ENCODE measurements around the gene DDX20.

DNA sequence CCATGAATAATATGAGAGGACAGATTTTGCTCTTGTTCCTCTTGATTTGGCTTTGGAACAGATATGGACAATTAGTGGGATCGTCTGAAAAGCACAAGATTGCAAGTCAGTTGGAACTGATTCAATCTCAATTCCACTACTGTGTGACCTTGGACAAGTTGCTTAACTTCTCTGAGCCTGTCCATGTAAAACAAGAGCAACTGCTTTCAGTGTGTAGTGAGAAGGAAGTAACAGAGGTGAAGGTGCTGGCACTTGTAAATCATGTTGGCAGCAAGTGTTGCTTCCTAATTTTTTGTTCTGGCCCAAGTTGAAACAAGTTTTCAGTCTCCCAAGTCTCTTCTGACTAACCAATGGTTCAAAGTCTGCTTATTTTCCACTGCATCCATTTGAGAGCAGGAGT lies 31.8 kb upstream of the DDX20 start:
- TF ChIP-seq POLR2A (IDR thresholded peaks at IDR 0.05; ENCODE audit: low read depth, low read length), result no peak
- no peak for TF ChIP-seq SPI1 (IDR thresholded peaks at IDR 0.05; ENCODE audit: low read depth, low read length)
- no peak for TF ChIP-seq TAF1 (IDR thresholded peaks at IDR 0.05; ENCODE audit: low read depth, low read length)
- no peak for TF ChIP-seq POLR2AphosphoS5 (IDR thresholded peaks at IDR 0.05; ENCODE audit: low read depth, low read length)
- TF ChIP-seq POU2F2 (IDR thresholded peaks at IDR 0.05; ENCODE audit: low read depth, low read length), result no peak
- no peak for TF ChIP-seq PAX5 (IDR thresholded peaks at IDR 0.05; ENCODE audit: insufficient read depth, low read length, severe bottlenecking)

Measured in GM12891 (cell line).